Activated B cell treated with CpG ODN at 0.5 μM for 24 hours (primary cell): ENCODE results near the gene TMEM40. TPM values are rescaled to one million over a fixed set of nuclear protein-coding genes. Genes with fewer than 3 reads are reported as not detected.

Experiments
- ATAC-seq: fragments of 200-7000 bp; cut with Tn5 transposase; one replicate; pipeline ENCODE4 v1.10.0; 2021; ENCODE audit warnings: low read depth, mild to moderate bottlenecking, moderate library complexity
- CTCF ChIA-PET: fragments of 350-600 bp; sonication (Branson Sonifier 250); formaldehyde crosslinking; loops from one replicate; lab custom pipeline; 2021; ENCODE audit warnings: antibody characterized with exemption; lab: Charles Lee
- POLR2A ChIA-PET: fragments of 350-600 bp; sonication (Branson Sonifier 250); formaldehyde crosslinking; loops from one replicate; lab custom pipeline; 2021; ENCODE audit warnings: antibody characterized with exemption; lab: Charles Lee
- DNase-seq: peaks from one replicate; pipeline ENCODE4 v3.0.0; 2022
- H3K27ac Mint-ChIP-seq: one replicate; pipeline ENCODE4 v1.8.0; 2020; ENCODE audit warnings: mixed read lengths
- H3K27me3 Mint-ChIP-seq: one replicate; pipeline ENCODE4 v1.8.0; 2021; ENCODE audit warnings: mixed read lengths
- H3K36me3 Mint-ChIP-seq: one replicate; pipeline ENCODE4 v1.8.0; 2021; ENCODE audit warnings: low read depth, mixed read lengths
- H3K4me1 Mint-ChIP-seq: one replicate; pipeline ENCODE4 v1.8.0; 2021; ENCODE audit warnings: mixed read lengths
- H3K4me3 Mint-ChIP-seq: one replicate; pipeline ENCODE4 v1.8.0; 2020; ENCODE audit warnings: mild to moderate bottlenecking, mixed read lengths
- H3K9me3 Mint-ChIP-seq: one replicate; pipeline ENCODE4 v1.8.0; 2020; ENCODE audit warnings: mixed read lengths
- intact Hi-C: fragments of 100-400 bp; cut with micrococcal nuclease; formaldehyde crosslinking; loops from one replicate; pipeline ENCODE4 v1.15.1; 2024
- total RNA-seq: library from RNA; stranded (reverse); gene quantifications from 2 replicates; pipeline ENCODE4 v1.2.3, GENCODE V29; 2022
- TF ChIP-seq, protein P1 (sequence below): fragments of 200-600 bp; IDR thresholded peaks from one replicate; pipeline ENCODE4 v1.8.0; 2022; ENCODE audit warnings: antibody characterized with exemption, mild to moderate bottlenecking

TMEM40 gene
- total RNA-seq, 1 donor from 2014 or later: not detected

DNA sequence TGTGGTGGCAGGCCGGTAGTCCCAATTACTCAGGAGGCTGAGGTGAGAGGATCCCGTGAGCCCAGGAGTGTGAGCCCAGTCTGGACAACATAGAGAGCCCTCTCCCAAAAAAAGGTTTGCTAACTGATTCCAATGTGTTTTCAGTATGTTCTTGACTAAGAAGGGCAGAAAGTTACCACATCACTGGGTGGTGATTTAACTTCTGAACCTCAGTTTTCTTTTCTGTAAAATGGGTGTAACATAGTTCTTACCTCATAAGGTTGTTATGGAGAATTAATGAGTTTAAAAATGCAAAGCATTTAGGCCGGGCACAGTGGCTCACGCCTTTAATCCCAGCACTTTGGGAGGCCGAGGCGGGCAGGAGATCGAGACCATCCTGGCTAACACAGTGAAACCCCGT, 66.6 kb downstream of the TMEM40 start:
- no peak for ATAC-seq

DNA sequence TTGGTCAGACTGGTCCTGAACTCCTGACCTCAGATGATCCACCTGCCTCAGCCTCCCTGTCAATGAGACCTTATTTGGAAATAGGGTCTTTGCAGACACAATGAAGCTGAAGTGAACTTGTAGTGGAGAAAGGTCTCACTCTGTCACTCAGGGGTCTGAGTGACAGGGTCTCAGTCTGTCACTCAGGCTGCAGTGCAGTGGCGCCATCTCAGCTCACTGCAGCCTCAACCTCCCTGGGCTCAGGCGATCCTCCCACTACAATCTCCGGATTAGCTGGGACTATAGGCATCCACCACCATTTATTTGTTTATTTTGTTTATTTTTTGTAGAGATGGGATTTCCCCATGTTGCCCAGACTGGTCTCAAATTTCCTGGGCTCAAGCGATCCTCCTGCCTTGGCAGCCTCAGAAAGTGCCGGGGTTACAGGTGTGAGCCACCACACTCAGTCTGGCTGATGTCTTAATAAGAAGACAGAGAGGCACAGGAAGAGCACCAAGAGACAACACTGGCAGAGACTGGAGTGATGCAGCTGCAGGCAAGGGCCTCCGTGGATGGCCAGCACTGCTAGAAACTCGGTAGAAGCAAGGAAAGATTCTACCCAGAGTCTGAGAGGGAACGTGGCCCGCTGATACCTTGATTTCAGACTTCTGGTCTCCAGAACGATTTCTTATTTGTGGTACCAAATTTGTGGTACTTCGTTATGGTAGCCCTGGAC, 68.9 kb downstream of the TMEM40 start:
- DNase-seq: no peak
- intact Hi-C loops: no loop called here
- H3K27ac Mint-ChIP-seq: no peak overlapping the region
- H3K27me3 Mint-ChIP-seq: peaks cover 12% of the 10 kb centered on the region
- TF ChIP-seq, protein P1, sequence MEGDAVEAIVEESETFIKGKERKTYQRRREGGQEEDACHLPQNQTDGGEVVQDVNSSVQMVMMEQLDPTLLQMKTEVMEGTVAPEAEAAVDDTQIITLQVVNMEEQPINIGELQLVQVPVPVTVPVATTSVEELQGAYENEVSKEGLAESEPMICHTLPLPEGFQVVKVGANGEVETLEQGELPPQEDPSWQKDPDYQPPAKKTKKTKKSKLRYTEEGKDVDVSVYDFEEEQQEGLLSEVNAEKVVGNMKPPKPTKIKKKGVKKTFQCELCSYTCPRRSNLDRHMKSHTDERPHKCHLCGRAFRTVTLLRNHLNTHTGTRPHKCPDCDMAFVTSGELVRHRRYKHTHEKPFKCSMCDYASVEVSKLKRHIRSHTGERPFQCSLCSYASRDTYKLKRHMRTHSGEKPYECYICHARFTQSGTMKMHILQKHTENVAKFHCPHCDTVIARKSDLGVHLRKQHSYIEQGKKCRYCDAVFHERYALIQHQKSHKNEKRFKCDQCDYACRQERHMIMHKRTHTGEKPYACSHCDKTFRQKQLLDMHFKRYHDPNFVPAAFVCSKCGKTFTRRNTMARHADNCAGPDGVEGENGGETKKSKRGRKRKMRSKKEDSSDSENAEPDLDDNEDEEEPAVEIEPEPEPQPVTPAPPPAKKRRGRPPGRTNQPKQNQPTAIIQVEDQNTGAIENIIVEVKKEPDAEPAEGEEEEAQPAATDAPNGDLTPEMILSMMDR: no peak
- no peaks in the 10 kb centered on the region for H3K36me3 Mint-ChIP-seq
- no peak for ATAC-seq
- no peaks in the 10 kb centered on the region for H3K9me3 Mint-ChIP-seq
- ChIA-PET POLR2A (no interaction called here), CTCF (no interaction called here)
- H3K4me3 Mint-ChIP-seq: no peak overlapping the region
- H3K4me1 Mint-ChIP-seq: no peaks in the 10 kb centered on the region

More for the DNA sequence above, 66.6 kb downstream of the TMEM40 start:
- ChIA-PET POLR2A (interaction anchor here (1.3 kb wide), 1 partner anchor 15 kb away, joined by 3 read pairs; no protein-coding TSS in a partner anchor), CTCF (no interaction called here)
- H3K27me3 Mint-ChIP-seq: peaks cover 9% of the 10 kb centered on the region
- no peak for DNase-seq
- H3K4me1 Mint-ChIP-seq: no peaks in the 10 kb centered on the region
- no peaks in the 10 kb centered on the region for H3K36me3 Mint-ChIP-seq
- no peak overlapping the region for H3K4me3 Mint-ChIP-seq
- H3K27ac Mint-ChIP-seq: no peak overlapping the region
- intact Hi-C loops: no loop called here
- TF ChIP-seq, protein P1: no peak
- H3K9me3 Mint-ChIP-seq: no peaks in the 10 kb centered on the region

DNA sequence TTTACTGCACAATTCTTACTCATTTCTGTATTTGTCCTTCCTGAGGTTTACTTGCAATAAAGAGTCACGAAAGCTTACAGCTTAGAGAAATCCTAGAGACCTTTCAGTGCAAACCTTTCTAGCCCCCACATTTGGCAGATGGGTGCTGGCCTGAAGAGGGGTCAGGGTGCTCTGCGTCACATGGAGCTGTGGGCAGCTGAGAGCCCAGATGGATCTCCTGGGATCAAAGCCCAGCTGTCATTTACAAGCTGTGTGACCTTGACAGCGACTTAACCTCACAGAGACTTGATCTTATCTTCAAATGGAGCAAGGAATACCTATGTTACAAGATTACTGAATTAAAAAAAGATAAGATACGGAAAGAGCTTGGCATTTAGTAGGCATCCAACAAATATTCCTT, 71.1 kb downstream of the TMEM40 start:
- intact Hi-C loops: no loop called here
- Mint-ChIP-seq H3K4me3 (no peak overlapping the region), H3K27me3 (peaks cover 10% of the 10 kb centered on the region), H3K36me3 (no peaks in the 10 kb centered on the region), H3K9me3 (no peaks in the 10 kb centered on the region), H3K27ac (no peak overlapping the region), H3K4me1 (no peaks in the 10 kb centered on the region)
- no peak for ATAC-seq
- TF ChIP-seq, protein P1: no peak
- DNase-seq: no peak
- POLR2A ChIA-PET: no interaction called here
- CTCF ChIA-PET: no interaction called here

DNA sequence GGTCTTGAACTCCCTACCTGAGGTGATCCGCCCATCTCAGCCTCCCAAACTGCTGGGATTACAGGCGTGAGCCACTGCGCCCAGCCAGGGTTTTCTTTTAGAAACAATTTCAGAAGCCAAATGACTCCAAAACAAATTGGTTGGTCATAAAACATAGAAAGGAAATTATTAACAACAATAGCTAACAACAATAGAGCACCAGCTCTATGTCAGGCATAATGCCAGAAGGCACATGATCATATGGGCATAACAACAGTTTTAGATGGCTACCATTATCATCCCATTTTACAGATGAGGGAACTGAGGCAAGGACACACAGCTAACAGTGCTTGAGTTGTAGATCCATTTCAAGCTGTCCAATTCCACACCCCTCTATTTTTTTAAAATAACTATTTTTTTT, 73.0 kb downstream of the TMEM40 start:
- ChIA-PET CTCF (no interaction called here), POLR2A (interaction anchor here (1.1 kb wide), 1 partner anchor 155 kb away, joined by 3 read pairs; the partner anchor contains the start of gene RPL32)
- H3K4me1 Mint-ChIP-seq: no peaks in the 10 kb centered on the region
- TF ChIP-seq, protein P1: no peak
- DNase-seq (no peak), ATAC-seq (no peak)
- H3K27me3 Mint-ChIP-seq: peaks cover 10% of the 10 kb centered on the region
- no peak overlapping the region for H3K4me3 Mint-ChIP-seq
- intact Hi-C loops: no loop called here
- H3K36me3 Mint-ChIP-seq: no peaks in the 10 kb centered on the region
- H3K9me3 Mint-ChIP-seq: no peaks in the 10 kb centered on the region
- H3K27ac Mint-ChIP-seq: no peak overlapping the region

Other genes starting within 250 kb of the TMEM40 start
- not detected in 2 replicates for gene MKRN2OS, start 213.8 kb downstream of the TMEM40 start, total RNA-seq
- 22.2 and 22.3 TPM in 2 replicates for gene MKRN2, start 202.2 kb downstream of the TMEM40 start, total RNA-seq
- gene RAF1, start 95.1 kb downstream of the TMEM40 start, total RNA-seq: 89.9 and 103 TPM in 2 replicates
- 0.22 and 0.42 TPM in 2 replicates for gene CAND2, start 37.4 kb upstream of the TMEM40 start, total RNA-seq
- 2,996 and 3,448 TPM in 2 replicates for gene RPL32, start 82.3 kb upstream of the TMEM40 start, total RNA-seq